OCI-LY3 (cell line): ENCODE measurements around the gene ACADSB.

Source experiments
- H2AFZ ChIP-seq: fragments of 200-600, 300-600 bp; shearing (Covaris generic); 2 replicates; pipeline ENCODE4 v1.6.0; 2014; ENCODE audit warnings: antibody characterized with exemption, low read depth, low read length
- H3K27ac ChIP-seq: fragments of 200-600, 300-600 bp; sonication (generic); 2 replicates; pipeline ENCODE4 v1.5.1; 2014; ENCODE audit warnings: mild to moderate bottlenecking, low read length, moderate library complexity, mixed read lengths
- H3K27me3 ChIP-seq: fragments of 200-600, 300-600 bp; sonication (generic); 2 replicates; pipeline ENCODE4 v1.6.1; 2014; ENCODE audit warnings: low read depth, low read length, mixed read lengths
- H3K36me3 ChIP-seq: fragments of 200-600, 300-600 bp; sonication (generic); replicated peaks from 2 replicates; pipeline ENCODE3; 2014; ENCODE audit warnings: low read depth, low read length, mixed read lengths
- H3K4me1 ChIP-seq: fragments of 300-600, 200-600 bp; sonication (generic); 2 replicates; pipeline ENCODE4 v1.6.1; 2014; ENCODE audit warnings: low read length, mixed read lengths
- H3K4me2 ChIP-seq: fragments of 200-600, 300-600 bp; sonication (generic); 2 replicates; pipeline ENCODE4 v1.6.1; 2014; ENCODE audit warnings: low read length, mixed read lengths
- H3K4me3 ChIP-seq: fragments of 300-600, 200-600 bp; sonication (generic); 2 replicates; pipeline ENCODE4 v1.5.1; 2014; ENCODE audit warnings: antibody characterized with exemption, mild to moderate bottlenecking, low read length, moderate library complexity
- H3K79me2 ChIP-seq: fragments of 300-600, 200-600 bp; shearing (Covaris generic); 2 replicates; pipeline ENCODE4 v1.6.1; 2014; ENCODE audit warnings: mild to moderate bottlenecking, low read length, mixed read lengths
- H3K9ac ChIP-seq: fragments of 300-600, 200-600 bp; shearing (Covaris generic); 2 replicates; pipeline ENCODE4 v1.6.0; 2014; ENCODE audit warnings: mild to moderate bottlenecking, low read length, moderate library complexity
- H3K9me3 ChIP-seq: fragments of 200-600, 300-600 bp; shearing (Covaris generic); 2 replicates; pipeline ENCODE4 v1.6.1; 2014; ENCODE audit warnings: low read length, mixed read lengths; ENCODE audit not compliant: insufficient read depth
- H4K20me1 ChIP-seq: fragments of 200-600, 300-600 bp; sonication (generic); 2 replicates; pipeline ENCODE4 v1.6.1; 2016; ENCODE audit warnings: low read length, mixed read lengths; ENCODE audit not compliant: insufficient read depth
- CTCF ChIP-seq: fragments of 200-600, 300-600 bp; sonication (generic); IDR thresholded peaks from 2 replicates; pipeline ENCODE4 v1.5.1; 2014; ENCODE audit warnings: antibody characterized with exemption, low read length, low read depth
- EZH2phosphoT487 ChIP-seq: fragments of 200-600 bp; shearing (Covaris generic); IDR thresholded peaks from 2 replicates; pipeline ENCODE4 v1.6.1; 2018; ENCODE audit warnings: antibody characterized with exemption, mixed run types, low read depth

Gene ACADSB

GRCh38 chr10:123009105-123009820, 457 bp downstream of the ACADSB start:
- Histone ChIP-seq H3K9ac (peak overlapping the region; percentile 81), H3K9me3 (no peaks in the 10 kb centered on the region), H3K4me3 (peak overlapping the region; percentile 98), H3K36me3 (no peaks in the 10 kb centered on the region), H3K27ac (no peak overlapping the region), H2AFZ (peak overlapping the region; percentile 83), H3K27me3 (no peaks in the 10 kb centered on the region), H3K4me2 (peak overlapping the region; percentile 91), H4K20me1 (0 out of 2 replicates have a peak, but pooled peaks cover 7% of the 10 kb centered on the region), H3K4me1 (peaks cover 18% of the 10 kb centered on the region), H3K79me2 (peaks cover 47% of the 10 kb centered on the region)
- TF ChIP-seq EZH2phosphoT487 (no peak), CTCF (no peak)

GRCh38 chr10:123011987-123012386, 3.2 kb downstream of the ACADSB start:
- Histone ChIP-seq H3K4me3 (no peak overlapping the region), H3K27me3 (no peaks in the 10 kb centered on the region)

GRCh38 chr10:123013456-123014419, 4.9 kb downstream of the ACADSB start:
- H3K4me2 ChIP-seq = no peak overlapping the region

More at GRCh38 chr10:123011987-123012386, 3.2 kb downstream of the ACADSB start:
- Histone ChIP-seq H3K79me2 (peaks cover 20% of the 10 kb centered on the region), H3K9me3 (no peaks in the 10 kb centered on the region), H2AFZ (no peak overlapping the region), H3K9ac (no peak overlapping the region), H3K27ac (no peak overlapping the region), H3K4me1 (peaks cover 13% of the 10 kb centered on the region), H4K20me1 (0 out of 2 replicates have a peak, but pooled peaks cover 3% of the 10 kb centered on the region), H3K4me2 (no peak overlapping the region), H3K36me3 (no peaks in the 10 kb centered on the region)
- TF ChIP-seq EZH2phosphoT487 (no peak), CTCF (no peak)

More at GRCh38 chr10:123013456-123014419, 4.9 kb downstream of the ACADSB start:
- Histone ChIP-seq H3K9ac (no peak overlapping the region), H2AFZ (no peak overlapping the region), H3K9me3 (no peaks in the 10 kb centered on the region), H3K27me3 (no peaks in the 10 kb centered on the region), H3K4me1 (peaks cover 8% of the 10 kb centered on the region; the same call in 1 of the 2 replicates), H3K4me3 (no peak overlapping the region), H3K27ac (no peak overlapping the region), H3K79me2 (peaks cover 4% of the 10 kb centered on the region; the same call in 1 of the 2 replicates), H3K36me3 (no peaks in the 10 kb centered on the region), H4K20me1 (no peaks in the 10 kb centered on the region)
- TF ChIP-seq EZH2phosphoT487 (no peak), CTCF (no peak)
